Fibroblast of lung (primary cell): ENCODE results near the gene POP5. TPM values are rescaled to one million over a fixed set of nuclear protein-coding genes. Genes with fewer than 3 reads are reported as not detected.

ENCODE experiments used
- DNase-seq, 2 donors: peaks; one replicate each; pipeline versions ENCODE4 v3.0.0 to v3.0.0-alpha.2; 2010; ENCODE audit warnings: low read depth in 2 of 2
- H2AFZ ChIP-seq: 2 replicates; pipeline ENCODE4 v1.5.1; 2012; ENCODE audit warnings: low read length, control low read depth, inconsistent platforms
- H3K27ac ChIP-seq: 2 replicates; pipeline ENCODE4 v1.5.1; 2011; ENCODE audit warnings: low read length, control low read depth; ENCODE audit not compliant: insufficient read depth
- H3K27me3 ChIP-seq: 2 replicates; pipeline ENCODE4 v1.5.1; 2011; ENCODE audit warnings: mild to moderate bottlenecking, low read length; ENCODE audit not compliant: control insufficient read depth, insufficient read depth
- H3K36me3 ChIP-seq: 2 replicates; pipeline ENCODE4 v1.5.1; 2011; ENCODE audit warnings: low read length; ENCODE audit not compliant: control insufficient read depth, insufficient read depth
- H3K4me1 ChIP-seq: 2 replicates; pipeline ENCODE4 v1.5.1; 2011; ENCODE audit warnings: low read length; ENCODE audit not compliant: control insufficient read depth, insufficient read depth; ENCODE audit errors: extremely low read depth
- H3K4me2 ChIP-seq: 2 replicates; pipeline ENCODE4 v1.5.1; 2011; ENCODE audit warnings: low read length, control low read depth; ENCODE audit not compliant: insufficient read depth; ENCODE audit errors: extremely low read depth
- H3K4me3 ChIP-seq, 4 experiments: fragments of 200-600 bp in 1 of 4; sonication (generic) in 1 of 4; replicated peaks in 1 of 4; 2 replicates each; pipeline ENCODE4 v1.5.1; 2011 to 2016; ENCODE audit warnings: low read length in 4 of 4, low read depth in 3 of 4, mild to moderate bottlenecking in 3 of 4, control low read depth in 2 of 4, inconsistent platforms in 1 of 4, mixed read lengths in 1 of 4; ENCODE audit not compliant: insufficient read depth in 1 of 4; ENCODE audit errors: control extremely low read depth in 1 of 4
- H3K79me2 ChIP-seq: 2 replicates; pipeline ENCODE4 v1.5.1; 2012; ENCODE audit warnings: mild to moderate bottlenecking, low read length, inconsistent platforms; ENCODE audit not compliant: control insufficient read depth, insufficient read depth
- H3K9ac ChIP-seq: 2 replicates; pipeline ENCODE4 v1.5.1; 2011; ENCODE audit warnings: mild to moderate bottlenecking, low read length, control low read depth; ENCODE audit not compliant: insufficient read depth
- H3K9me3 ChIP-seq: 2 replicates; pipeline ENCODE4 v1.5.1; 2012; ENCODE audit warnings: low read depth, low read length; ENCODE audit not compliant: control insufficient read depth, insufficient read depth
- H4K20me1 ChIP-seq: 2 replicates; pipeline ENCODE4 v1.5.1; 2011; ENCODE audit warnings: low read length; ENCODE audit not compliant: control insufficient read depth, insufficient read depth; ENCODE audit errors: extremely low read depth
- CTCF ChIP-seq, 2 donors: IDR thresholded peaks in 1 of 2; conservative IDR thresholded peaks in 1 of 2; 1 replicate in 1 of 2; 2 replicates in 1 of 2; pipeline ENCODE4 v1.5.1; 2011 to 2012; ENCODE audit warnings: low read length in 2 of 2, control low read depth in 1 of 2, inconsistent platforms in 1 of 2, low read depth in 1 of 2, mild to moderate bottlenecking in 1 of 2
- EZH2 ChIP-seq: IDR thresholded peaks from 2 replicates; pipeline ENCODE4 v1.5.1; 2012; ENCODE audit warnings: low read length, control low read depth, mild to moderate bottlenecking; ENCODE audit errors: missing control alignments
- polyA plus RNA-seq, 2 donors: library from polyadenylated mRNA; depleted of rRNA in 1 of 2; stranded (reverse) in 1 of 2; unstranded in 1 of 2; fragments of >200 nt; gene quantifications; 2 replicates each; pipeline ENCODE4 v1.2.1, GENCODE V29; 2011 to 2012; ENCODE audit warnings: missing spikeins in 1 of 2
- total RNA-seq: library from RNA; depleted of rRNA; stranded (reverse); fragments of >200 nt; gene quantifications from 2 replicates; pipeline ENCODE4 v1.2.1, GENCODE V29; 2014

The POP5 gene
- total and polyA plus RNA-seq, 2 donors (not counting 1 experiment from before 2014, with no cell fraction given), result 28.6 to 50.3 TPM

DNA sequence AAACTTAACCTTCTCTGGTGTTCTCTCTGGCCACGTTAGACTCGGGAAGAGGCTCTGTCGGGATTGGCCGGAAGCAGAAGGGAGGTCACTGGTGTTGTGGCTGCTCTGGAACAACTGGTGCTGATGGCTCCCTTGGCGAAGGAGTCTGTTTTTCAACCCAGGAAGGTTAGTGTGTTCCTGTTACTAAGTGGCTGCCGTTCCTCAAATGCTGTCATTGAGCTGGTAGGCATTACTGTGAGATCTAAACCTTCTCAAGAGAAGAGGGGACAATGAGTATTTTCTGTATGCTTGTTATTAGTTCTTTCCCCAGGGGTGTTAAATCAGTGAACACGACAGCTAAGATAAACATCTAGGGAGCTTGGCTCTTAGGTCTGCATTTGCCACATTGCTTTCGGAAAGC is 18.3 kb downstream of the POP5 start:
- Histone ChIP-seq H3K79me2 (no peaks in the 10 kb centered on the region), H3K9ac (no peak overlapping the region), H2AFZ (no peak overlapping the region), H3K27me3 (no peaks in the 10 kb centered on the region), H3K36me3 (peaks cover 19% of the 10 kb centered on the region), H3K27ac (no peak overlapping the region), H3K4me1 (no peaks in the 10 kb centered on the region), H3K4me2 (no peak overlapping the region), H3K9me3 (no peaks in the 10 kb centered on the region), H4K20me1 (no peaks in the 10 kb centered on the region), H3K4me3 (no peak overlapping the region)
- no peak for DNase-seq
- TF ChIP-seq EZH2 (no peak), CTCF (conservative IDR thresholded peaks at IDR 0.05 in 1 of 2, IDR thresholded peaks at IDR 0.05 in 1 of 2; ENCODE audit: low read depth in 1 of 2, low read length in 2 of 2) (no peak)

- H3K9ac ChIP-seq, result no peak overlapping the region
- H3K4me1 ChIP-seq, result no peaks in the 10 kb centered on the region
- no peaks in the 10 kb centered on the region for H3K9me3 ChIP-seq
- peaks cover 10% of the 10 kb centered on the region for H3K36me3 ChIP-seq
- DNase-seq, result no peak
- no peaks in the 10 kb centered on the region for H3K79me2 ChIP-seq
- H4K20me1 ChIP-seq, result no peaks in the 10 kb centered on the region
- no peak overlapping the region for H3K27ac ChIP-seq
- H3K4me2 ChIP-seq, result no peak overlapping the region
- TF ChIP-seq CTCF (conservative IDR thresholded peaks at IDR 0.05 in 1 of 2, IDR thresholded peaks at IDR 0.05 in 1 of 2; ENCODE audit: low read depth in 1 of 2, low read length in 2 of 2) (no peak), EZH2 (no peak)
- H2AFZ ChIP-seq, result no peak overlapping the region
- no peak overlapping the region for H3K4me3 ChIP-seq
- no peaks in the 10 kb centered on the region for H3K27me3 ChIP-seq
Observed at GRCh38 chr12:120557589-120557988, 23.6 kb downstream of the POP5 start.

- DNase-seq, result no peak
Observed at GRCh38 chr12:120554678-120555077, 26.5 kb downstream of the POP5 start.

More at GRCh38 chr12:120554678-120555077, 26.5 kb downstream of the POP5 start:
- Histone ChIP-seq H4K20me1 (no peaks in the 10 kb centered on the region), H3K27me3 (no peaks in the 10 kb centered on the region), H3K9ac (no peak overlapping the region), H3K27ac (no peak overlapping the region), H3K4me1 (peaks cover 2% of the 10 kb centered on the region), H3K4me3 (no peak overlapping the region), H3K36me3 (peaks cover 9% of the 10 kb centered on the region), H3K4me2 (no peak overlapping the region), H3K9me3 (no peaks in the 10 kb centered on the region), H3K79me2 (peaks cover 11% of the 10 kb centered on the region), H2AFZ (no peak overlapping the region)
- TF ChIP-seq EZH2, result no peak
